ENCODE results near the gene AUTS2.

AUTS2 gene

GRCh38 chr7:70527520-70528115 is 929.3 kb downstream of the AUTS2 start:
- Histone ChIP-seq H2AFZ (ENCODE audit: low read depth, low read length, severe bottlenecking) (no peak overlapping the region), H3K27me3 (ENCODE audit: low read length) (no peaks in the 10 kb centered on the region), H3K4me2 (ENCODE audit: low read depth, low read length, poor library complexity, severe bottlenecking) (no peak overlapping the region)

GRCh38 chr7:70529436-70529835 is 931.2 kb downstream of the AUTS2 start:
- Histone ChIP-seq H4K20me1 (ENCODE audit: low read depth, low read length) (no peaks in the 10 kb centered on the region), H3K9ac (ENCODE audit: low read length) (no peak overlapping the region), H3K9me2 (replicated peaks; ENCODE audit: insufficient read depth, low read length) (no peaks in the 10 kb centered on the region), H3K4me3 (ENCODE audit: insufficient read depth, low read length, poor library complexity, severe bottlenecking) (no peak overlapping the region), H2AFZ (ENCODE audit: low read depth, low read length, severe bottlenecking) (no peak overlapping the region), H3F3A (ENCODE audit: insufficient read depth) (no peaks in the 10 kb centered on the region), H3K27me3 (ENCODE audit: low read length) (no peaks in the 10 kb centered on the region), H3K36me3 (ENCODE audit: low read length) (no peaks in the 10 kb centered on the region), H3K79me2 (ENCODE audit: insufficient read depth, low read length) (no peaks in the 10 kb centered on the region), H3K27ac (ENCODE audit: low read depth, low read length) (no peak overlapping the region), H3K4me2 (ENCODE audit: low read depth, low read length, poor library complexity, severe bottlenecking) (no peak overlapping the region), H3K9me3 (ENCODE audit: insufficient read depth, low read length) (no peaks in the 10 kb centered on the region)
- no peak for TF ChIP-seq EZH2phosphoT487 (conservative IDR thresholded peaks at IDR 0.05; ENCODE audit: low read length)

More at GRCh38 chr7:70527520-70528115, 929.3 kb downstream of the AUTS2 start:
- Histone ChIP-seq H3K79me2 (ENCODE audit: insufficient read depth, low read length) (no peaks in the 10 kb centered on the region), H3K9me2 (replicated peaks; ENCODE audit: insufficient read depth, low read length) (no peaks in the 10 kb centered on the region), H3K9ac (ENCODE audit: low read length) (no peak overlapping the region), H3K4me3 (ENCODE audit: insufficient read depth, low read length, poor library complexity, severe bottlenecking) (no peak overlapping the region), H3K36me3 (ENCODE audit: low read length) (no peaks in the 10 kb centered on the region), H3F3A (ENCODE audit: insufficient read depth) (no peaks in the 10 kb centered on the region), H3K9me3 (ENCODE audit: insufficient read depth, low read length) (no peaks in the 10 kb centered on the region), H4K20me1 (ENCODE audit: low read depth, low read length) (no peaks in the 10 kb centered on the region), H3K27ac (ENCODE audit: low read depth, low read length) (no peak overlapping the region)
- TF ChIP-seq EZH2phosphoT487 (conservative IDR thresholded peaks at IDR 0.05; ENCODE audit: low read length) (no peak), CTCF (IDR thresholded peaks at IDR 0.05; ENCODE audit: insufficient read depth, low read length, poor library complexity, severe bottlenecking) (no peak)

- H3K4me2 ChIP-seq (ENCODE audit: low read depth, low read length, poor library complexity, severe bottlenecking): no peak overlapping the region
- no peak overlapping the region for H2AFZ ChIP-seq (ENCODE audit: low read depth, low read length, severe bottlenecking)
- no peaks in the 10 kb centered on the region for H3K79me2 ChIP-seq (ENCODE audit: insufficient read depth, low read length)
- no peaks in the 10 kb centered on the region for H3K36me3 ChIP-seq (ENCODE audit: low read length)
- H3K9ac ChIP-seq (ENCODE audit: low read length): no peak overlapping the region
- no peaks in the 10 kb centered on the region for H3K9me3 ChIP-seq (ENCODE audit: insufficient read depth, low read length)
- H4K20me1 ChIP-seq (ENCODE audit: low read depth, low read length): no peaks in the 10 kb centered on the region
- no peak overlapping the region for H3K4me3 ChIP-seq (ENCODE audit: insufficient read depth, low read length, poor library complexity, severe bottlenecking)
- TF ChIP-seq EZH2phosphoT487 (conservative IDR thresholded peaks at IDR 0.05; ENCODE audit: low read length): no peak
- TF ChIP-seq CTCF (IDR thresholded peaks at IDR 0.05; ENCODE audit: insufficient read depth, low read length, poor library complexity, severe bottlenecking): no peak
- no peak overlapping the region for H3K27ac ChIP-seq (ENCODE audit: low read depth, low read length)
- no peaks in the 10 kb centered on the region for H3F3A ChIP-seq (ENCODE audit: insufficient read depth)
- H3K9me2 ChIP-seq (replicated peaks; ENCODE audit: insufficient read depth, low read length): no peaks in the 10 kb centered on the region
- no peaks in the 10 kb centered on the region for H3K27me3 ChIP-seq (ENCODE audit: low read length)
Observed at GRCh38 chr7:70529914-70530585, 931.8 kb downstream of the AUTS2 start.

GRCh38 chr7:70533614-70534013 is 935.3 kb downstream of the AUTS2 start:
- Histone ChIP-seq H3K4me2 (ENCODE audit: low read depth, low read length, poor library complexity, severe bottlenecking) (no peak overlapping the region), H4K20me1 (ENCODE audit: low read depth, low read length) (no peaks in the 10 kb centered on the region), H2AFZ (ENCODE audit: low read depth, low read length, severe bottlenecking) (no peak overlapping the region), H3K27ac (ENCODE audit: low read depth, low read length) (no peak overlapping the region), H3K4me3 (ENCODE audit: insufficient read depth, low read length, poor library complexity, severe bottlenecking) (no peak overlapping the region), H3K36me3 (ENCODE audit: low read length) (no peaks in the 10 kb centered on the region), H3K9ac (ENCODE audit: low read length) (no peak overlapping the region), H3K27me3 (ENCODE audit: low read length) (no peaks in the 10 kb centered on the region), H3K9me2 (replicated peaks; ENCODE audit: insufficient read depth, low read length) (no peaks in the 10 kb centered on the region), H3F3A (ENCODE audit: insufficient read depth) (no peaks in the 10 kb centered on the region), H3K79me2 (ENCODE audit: insufficient read depth, low read length) (no peaks in the 10 kb centered on the region), H3K9me3 (ENCODE audit: insufficient read depth, low read length) (no peaks in the 10 kb centered on the region)
- TF ChIP-seq EZH2phosphoT487 (conservative IDR thresholded peaks at IDR 0.05; ENCODE audit: low read length): no peak
- TF ChIP-seq CTCF (IDR thresholded peaks at IDR 0.05; ENCODE audit: insufficient read depth, low read length, poor library complexity, severe bottlenecking): no peak

Measured in SU-DHL-6 (cell line).